Nephron progenitor cell (in vitro differentiated cells): ENCODE measurements around the gene KLHL10.
A peak's percentile ranks its signal among the peaks of the same experiment; 100 is the strongest.
"Not testable (repeated sequence)": the region's sequence is repeated elsewhere in the genome, so short reads cannot be mapped to it uniquely, and the experiment has no call there.

Source experiments
- DNase-seq: peaks from one replicate; pipeline ENCODE4 v3.0.0; 2021
- H3K27ac Mint-ChIP-seq: 2 replicates; pipeline ENCODE4 v1.8.0; 2021; ENCODE audit warnings: mild to moderate bottlenecking, moderate library complexity, mixed read lengths
- H3K27me3 Mint-ChIP-seq: 2 replicates; pipeline ENCODE4 v1.8.0; 2021; ENCODE audit warnings: mild to moderate bottlenecking, low read depth, mixed read lengths; ENCODE audit not compliant: poor library complexity
- H3K36me3 Mint-ChIP-seq: 2 replicates; pipeline ENCODE4 v1.8.0; 2021; ENCODE audit warnings: low read depth, mixed read lengths
- H3K4me1 Mint-ChIP-seq: 2 replicates; pipeline ENCODE4 v1.8.0; 2021; ENCODE audit warnings: mixed read lengths
- H3K4me3 Mint-ChIP-seq: 2 replicates; pipeline ENCODE4 v1.8.0; 2021; ENCODE audit warnings: mild to moderate bottlenecking, moderate library complexity, mixed read lengths
- H3K9me3 Mint-ChIP-seq: 2 replicates; pipeline ENCODE4 v1.8.0; 2021; ENCODE audit warnings: mild to moderate bottlenecking, moderate library complexity, mixed read lengths
- TF ChIP-seq, protein P1 (sequence below): fragments of 200-600 bp; sonication (generic); IDR thresholded peaks from 2 replicates; pipeline ENCODE4 v1.5.0; 2021; ENCODE audit warnings: antibody characterized with exemption

The KLHL10 gene

DNA sequence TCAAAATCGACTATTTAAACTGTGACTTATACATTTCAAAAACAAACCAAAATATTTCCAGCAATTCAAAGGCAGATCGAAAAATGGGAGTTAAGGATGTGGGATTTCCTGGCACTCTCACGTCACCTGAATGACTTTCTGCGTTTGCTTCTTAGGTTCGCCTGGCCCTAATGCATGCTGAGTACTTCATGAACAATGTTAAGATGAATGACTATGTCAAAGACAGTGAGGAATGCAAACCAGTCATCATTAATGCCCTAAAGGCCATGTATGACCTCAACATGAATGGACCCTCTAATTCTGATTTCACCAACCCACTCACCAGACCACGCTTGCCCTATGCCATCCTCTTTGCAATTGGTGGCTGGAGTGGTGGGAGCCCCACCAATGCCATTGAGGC is 7.3 kb downstream of the KLHL10 start:
- TF ChIP-seq, protein P1, sequence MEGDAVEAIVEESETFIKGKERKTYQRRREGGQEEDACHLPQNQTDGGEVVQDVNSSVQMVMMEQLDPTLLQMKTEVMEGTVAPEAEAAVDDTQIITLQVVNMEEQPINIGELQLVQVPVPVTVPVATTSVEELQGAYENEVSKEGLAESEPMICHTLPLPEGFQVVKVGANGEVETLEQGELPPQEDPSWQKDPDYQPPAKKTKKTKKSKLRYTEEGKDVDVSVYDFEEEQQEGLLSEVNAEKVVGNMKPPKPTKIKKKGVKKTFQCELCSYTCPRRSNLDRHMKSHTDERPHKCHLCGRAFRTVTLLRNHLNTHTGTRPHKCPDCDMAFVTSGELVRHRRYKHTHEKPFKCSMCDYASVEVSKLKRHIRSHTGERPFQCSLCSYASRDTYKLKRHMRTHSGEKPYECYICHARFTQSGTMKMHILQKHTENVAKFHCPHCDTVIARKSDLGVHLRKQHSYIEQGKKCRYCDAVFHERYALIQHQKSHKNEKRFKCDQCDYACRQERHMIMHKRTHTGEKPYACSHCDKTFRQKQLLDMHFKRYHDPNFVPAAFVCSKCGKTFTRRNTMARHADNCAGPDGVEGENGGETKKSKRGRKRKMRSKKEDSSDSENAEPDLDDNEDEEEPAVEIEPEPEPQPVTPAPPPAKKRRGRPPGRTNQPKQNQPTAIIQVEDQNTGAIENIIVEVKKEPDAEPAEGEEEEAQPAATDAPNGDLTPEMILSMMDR: no peak
- no peak overlapping the region for H3K27ac Mint-ChIP-seq
- H3K36me3 Mint-ChIP-seq: peaks cover 5% of the 10 kb centered on the region
- no peaks in the 10 kb centered on the region for H3K9me3 Mint-ChIP-seq
- no peaks in the 10 kb centered on the region for H3K27me3 Mint-ChIP-seq
- no peak for DNase-seq
- no peak overlapping the region for H3K4me3 Mint-ChIP-seq
- H3K4me1 Mint-ChIP-seq: peaks cover 23% of the 10 kb centered on the region

DNA sequence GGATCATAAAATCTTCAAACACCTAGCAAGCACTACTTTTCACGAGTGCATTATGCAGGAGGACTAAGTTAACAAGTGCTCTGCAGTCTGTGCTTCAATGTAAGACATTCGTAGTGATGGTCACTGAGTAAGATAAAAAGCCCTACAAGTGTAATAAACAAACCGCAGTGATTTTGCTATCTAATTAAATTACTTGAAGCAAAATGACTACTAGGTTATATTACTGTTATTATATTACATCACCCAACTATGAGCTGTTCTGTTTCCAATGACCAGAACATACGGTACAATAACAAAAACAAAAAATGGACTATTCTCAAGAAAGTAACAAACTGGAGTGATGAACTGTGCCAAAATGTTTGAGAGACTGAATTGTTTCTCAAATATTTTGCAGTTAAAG is 11.2 kb downstream of the KLHL10 start:
- Mint-ChIP-seq H3K36me3 (peaks cover 17% of the 10 kb centered on the region), H3K27ac (no peak overlapping the region), H3K4me1 (peaks cover 29% of the 10 kb centered on the region), H3K4me3 (no peak overlapping the region), H3K9me3 (no peaks in the 10 kb centered on the region), H3K27me3 (no peaks in the 10 kb centered on the region)
- TF ChIP-seq, protein P1: no peak
- no peak for DNase-seq

DNA sequence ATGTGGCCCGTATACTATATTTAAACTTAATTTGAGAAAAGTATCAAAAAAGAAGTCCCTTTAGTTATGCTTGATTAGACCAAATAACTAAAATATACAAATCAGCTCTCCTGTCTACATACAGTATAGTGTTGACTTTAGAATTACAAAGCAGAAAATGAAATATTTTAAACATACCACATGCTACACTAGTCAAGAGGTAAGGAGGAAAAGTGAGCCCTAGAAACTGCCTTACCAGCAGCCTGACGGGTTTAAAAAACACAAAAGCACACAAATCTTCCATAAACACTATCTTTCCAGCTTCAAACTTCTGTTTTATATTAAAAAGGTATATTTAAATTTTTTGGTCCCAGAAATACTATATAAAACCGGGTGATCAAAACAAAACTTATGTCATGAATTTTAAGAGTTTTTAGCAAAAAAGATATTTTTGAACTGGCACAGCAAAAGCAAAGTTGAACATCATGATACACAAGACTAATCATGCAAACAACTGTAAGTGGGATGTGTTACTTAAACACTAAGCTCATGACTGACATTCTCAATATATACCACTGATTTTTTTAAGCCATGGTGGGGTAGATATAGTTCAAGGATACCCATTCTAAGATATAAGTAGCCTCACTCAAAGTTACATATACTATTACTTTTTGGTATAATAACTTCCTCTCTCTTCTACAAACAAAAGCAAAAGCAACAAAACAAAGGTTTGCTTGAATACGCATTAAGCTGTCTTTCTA is 11.8 kb downstream of the KLHL10 start:
- TF ChIP-seq, protein P1: no peak
- Mint-ChIP-seq H3K27ac (no peak overlapping the region), H3K4me3 (no peak overlapping the region), H3K9me3 (no peaks in the 10 kb centered on the region), H3K27me3 (no peaks in the 10 kb centered on the region), H3K4me1 (peaks cover 29% of the 10 kb centered on the region), H3K36me3 (peaks cover 23% of the 10 kb centered on the region)
- no peak for DNase-seq

DNA sequence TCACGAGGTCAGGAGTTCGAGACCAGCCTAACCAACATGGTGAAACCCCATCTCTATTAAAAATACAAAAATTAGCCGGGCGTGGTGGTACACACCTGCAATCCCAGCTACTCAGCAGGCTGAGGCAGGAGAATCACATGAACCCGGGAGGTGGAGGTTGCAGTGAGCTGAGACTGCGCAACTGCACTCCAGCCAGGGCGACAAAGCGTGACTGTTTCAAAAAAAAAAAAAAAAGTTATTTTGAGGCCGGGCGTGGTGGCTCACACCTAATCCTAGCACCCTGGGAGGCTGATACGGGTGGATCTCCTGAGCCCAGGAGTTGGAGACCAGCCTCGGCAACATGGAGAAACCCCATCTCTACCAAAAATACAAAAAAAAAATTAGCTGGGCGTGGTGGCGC is 13.8 kb downstream of the KLHL10 start:
- peaks cover 29% of the 10 kb centered on the region for H3K36me3 Mint-ChIP-seq
- H3K4me1 Mint-ChIP-seq: peaks cover 29% of the 10 kb centered on the region
- H3K9me3 Mint-ChIP-seq, H3K27ac Mint-ChIP-seq, H3K27me3 Mint-ChIP-seq, DNase-seq, H3K4me3 Mint-ChIP-seq: not testable (repeated sequence)

DNA sequence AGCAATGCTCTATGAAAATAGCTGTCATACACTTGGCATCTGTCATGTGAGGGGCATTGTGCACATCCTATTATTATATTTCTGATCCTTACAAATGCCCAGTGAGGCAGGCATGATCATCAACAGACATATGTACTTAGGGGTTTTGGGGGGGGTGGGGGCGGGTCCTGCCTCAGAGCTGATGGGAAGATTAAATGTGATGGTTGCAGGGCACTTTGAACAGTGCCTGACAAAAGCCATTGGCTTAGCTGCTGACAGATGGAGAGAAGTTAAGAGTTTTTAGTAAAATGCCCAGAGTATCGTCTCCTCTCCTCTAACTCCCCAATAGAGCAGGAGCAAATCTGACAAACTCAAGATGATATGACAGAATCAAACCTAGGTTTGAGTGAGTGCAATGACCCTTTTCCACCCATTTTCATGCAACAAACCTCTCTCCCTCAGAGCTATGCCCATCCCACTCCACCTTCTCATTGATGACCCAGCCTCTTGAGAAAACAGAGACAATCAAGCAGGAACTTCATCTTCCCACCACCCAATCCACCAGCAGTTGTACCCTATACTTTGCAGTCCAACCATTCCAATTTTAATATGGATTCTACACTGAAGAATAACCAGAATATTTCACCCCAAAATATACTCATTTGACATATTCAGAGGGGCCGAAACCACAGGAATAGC is 22.8 kb downstream of the KLHL10 start:
- H3K36me3 Mint-ChIP-seq: peaks cover 6% of the 10 kb centered on the region
- TF ChIP-seq, protein P1: no peak
- no peak overlapping the region for H3K4me3 Mint-ChIP-seq
- no peaks in the 10 kb centered on the region for H3K9me3 Mint-ChIP-seq
- peak overlapping the region; percentile 73 for H3K27ac Mint-ChIP-seq
- no peak for DNase-seq
- H3K27me3 Mint-ChIP-seq: peaks cover 3% of the 10 kb centered on the region
- H3K4me1 Mint-ChIP-seq: peaks cover 31% of the 10 kb centered on the region

DNA sequence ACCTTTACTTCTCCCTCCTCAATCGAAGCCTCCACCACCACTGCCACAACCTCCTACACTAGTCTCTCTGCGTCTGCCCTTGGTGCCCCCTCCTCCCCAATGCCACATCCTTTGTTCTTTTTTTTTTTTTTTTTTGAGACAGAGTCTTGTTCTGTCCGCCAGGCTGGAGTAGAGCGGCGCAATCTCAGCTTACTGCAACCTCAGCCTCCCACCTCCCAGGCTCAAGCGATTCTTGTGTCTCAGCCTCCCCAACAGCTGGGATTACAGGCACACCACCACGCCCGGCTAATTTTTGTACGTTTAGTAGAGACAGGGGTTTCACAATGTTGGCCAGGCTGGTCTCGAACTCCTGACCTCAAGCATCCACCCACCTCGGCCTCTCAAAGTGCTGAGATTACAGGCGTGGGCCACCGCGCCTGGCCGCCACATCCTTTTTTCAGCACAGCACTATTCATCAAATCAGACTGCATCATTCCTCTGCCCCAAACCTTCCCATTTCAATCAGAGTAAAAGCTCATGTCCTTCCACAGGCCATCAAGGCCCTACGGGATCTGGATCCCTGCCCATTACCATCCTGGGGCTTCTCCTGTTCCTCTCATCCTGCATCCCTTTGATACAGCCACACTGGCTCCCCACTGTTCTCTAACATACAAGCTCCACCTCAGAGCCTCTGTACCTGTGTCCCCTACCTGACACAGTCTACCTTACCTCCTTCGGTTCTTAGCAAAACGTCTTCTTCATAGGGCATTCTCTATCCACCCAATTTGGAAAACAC is 25.6 kb downstream of the KLHL10 start:
- DNase-seq: no peak
- TF ChIP-seq, protein P1: no peak
- Mint-ChIP-seq H3K4me1 (peaks cover 34% of the 10 kb centered on the region), H3K27ac (no peak overlapping the region), H3K4me3 (no peak overlapping the region), H3K9me3 (no peaks in the 10 kb centered on the region), H3K27me3 (peaks cover 3% of the 10 kb centered on the region), H3K36me3 (peaks cover 21% of the 10 kb centered on the region)
